Activated gamma-delta T cell treated with anti-CD3 and anti-CD28 coated beads, Interleukin-2, amount 50 U/mL, for 16 hours (primary cell): ENCODE data around the gene OTULINL.

ENCODE experiments used
- DNase-seq: peaks from one replicate; pipeline ENCODE4 v3.0.0-alpha.2; 2020; ENCODE audit warnings: low read depth

Gene OTULINL

DNA sequence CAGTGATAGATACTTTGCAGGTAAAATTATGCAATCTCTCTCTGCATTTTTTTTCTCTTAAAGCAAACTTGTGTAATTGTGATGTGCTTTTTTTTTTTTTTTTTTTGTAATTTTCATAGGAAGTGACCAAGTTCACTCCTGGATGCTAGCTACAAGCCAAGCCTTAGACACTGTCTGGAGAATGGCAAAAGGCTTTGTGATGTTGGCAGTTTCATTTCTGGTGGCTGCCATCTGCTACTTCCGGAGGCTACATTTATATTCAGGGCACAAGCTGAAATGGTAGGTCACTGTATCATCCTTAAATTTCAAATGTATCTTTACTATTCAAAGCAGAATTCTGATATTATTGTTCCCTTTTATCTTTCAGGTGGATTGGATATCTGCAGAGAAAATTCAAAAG is 19.3 kb downstream of the OTULINL start:
- DNase-seq, result no peak

DNA sequence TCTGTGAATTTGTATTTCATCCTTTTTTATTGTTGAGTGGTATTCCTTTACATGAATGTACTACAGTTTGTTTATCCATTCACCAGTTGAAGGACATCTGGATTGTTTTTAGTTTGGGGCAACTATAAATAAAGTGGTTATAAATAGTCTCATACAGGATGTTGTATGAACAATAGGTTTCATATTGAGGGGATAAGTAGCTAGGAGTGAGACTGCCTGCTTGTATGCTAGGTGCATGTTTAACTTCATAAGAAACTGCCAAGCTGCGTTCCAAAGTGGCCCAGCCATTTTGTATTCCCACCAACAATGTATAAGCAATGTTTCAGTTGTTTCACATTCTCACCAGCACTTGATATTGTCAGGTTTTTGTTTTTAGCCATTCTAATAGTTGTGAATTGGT is 21.5 kb downstream of the OTULINL start:
- DNase-seq, result no peak

DNA sequence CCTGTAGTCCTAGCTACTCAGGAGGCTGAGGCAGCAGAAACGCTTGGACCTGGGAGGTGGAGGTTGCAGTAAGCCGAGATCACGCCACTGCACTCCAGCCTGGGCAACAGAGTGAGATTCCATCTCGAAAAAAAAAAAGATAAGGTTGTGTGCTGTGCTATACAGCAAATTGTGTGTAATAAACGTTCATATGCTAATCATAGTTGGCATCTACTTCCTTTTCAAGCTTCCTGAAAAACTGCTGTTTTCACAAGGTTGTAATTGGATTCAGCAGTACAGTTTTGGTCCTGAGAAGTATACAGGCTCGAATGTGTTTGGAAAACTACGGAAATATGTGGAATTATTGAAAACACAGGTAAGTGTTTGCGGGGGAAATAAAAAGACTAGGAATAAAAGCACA is 25.5 kb downstream of the OTULINL start:
- DNase-seq, result no peak

DNA sequence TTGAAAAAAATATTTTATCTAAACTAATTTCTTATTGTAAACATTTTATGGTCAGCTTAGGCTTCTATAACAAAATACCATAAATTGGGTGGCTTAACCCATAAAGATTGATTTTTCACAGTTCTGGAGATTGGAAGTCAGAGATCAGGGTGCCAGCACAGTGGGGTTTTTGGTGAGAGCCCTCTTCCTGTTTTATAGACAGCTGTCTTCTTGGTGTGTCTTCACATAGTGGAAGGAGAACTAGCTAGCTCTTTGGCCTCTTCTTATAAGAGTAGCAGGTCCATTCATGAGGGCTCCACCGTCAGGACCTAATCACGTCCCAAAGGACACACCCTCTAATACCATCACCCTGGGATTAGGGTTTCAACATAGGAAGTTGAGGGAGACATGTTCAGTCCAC is 26.6 kb downstream of the OTULINL start:
- no peak for DNase-seq

DNA sequence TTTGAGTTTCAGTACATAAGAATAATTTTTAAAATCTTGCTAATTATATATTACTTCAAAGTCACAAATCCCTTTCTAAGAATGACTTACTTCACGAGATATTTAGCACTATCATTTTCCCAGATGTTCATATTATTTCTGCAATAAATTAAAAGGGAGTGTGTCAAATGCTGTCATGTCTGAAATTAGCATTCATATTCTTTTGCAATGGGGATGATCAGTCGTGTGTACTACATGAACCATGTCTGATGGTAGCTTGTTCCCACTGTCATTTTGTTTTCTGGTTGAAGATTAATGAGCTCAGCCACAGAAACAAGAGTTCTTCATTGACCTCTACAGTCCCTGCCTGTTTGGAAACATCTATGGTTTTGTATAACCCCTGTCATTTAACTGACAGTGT is 30.1 kb downstream of the OTULINL start:
- DNase-seq, result no peak

DNA sequence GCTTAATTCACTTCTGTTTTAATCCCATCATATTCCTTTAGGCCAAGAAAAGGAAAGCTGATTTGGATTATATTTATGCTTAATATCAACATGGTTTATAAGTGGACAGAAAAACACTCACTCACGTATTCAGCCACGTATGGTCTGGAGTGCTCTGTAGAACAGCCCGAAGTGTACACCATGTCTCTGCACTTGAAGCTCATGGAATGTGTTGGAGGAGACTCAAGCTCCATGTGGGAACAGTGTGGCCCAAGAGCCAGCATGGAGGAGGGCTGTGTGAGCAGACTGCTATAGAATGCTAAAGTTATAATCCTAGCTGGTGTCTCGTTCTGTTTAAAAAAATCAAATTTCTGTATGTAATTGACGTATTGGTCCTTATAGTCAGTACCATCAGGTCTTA is 32.9 kb downstream of the OTULINL start:
- DNase-seq, result no peak

DNA sequence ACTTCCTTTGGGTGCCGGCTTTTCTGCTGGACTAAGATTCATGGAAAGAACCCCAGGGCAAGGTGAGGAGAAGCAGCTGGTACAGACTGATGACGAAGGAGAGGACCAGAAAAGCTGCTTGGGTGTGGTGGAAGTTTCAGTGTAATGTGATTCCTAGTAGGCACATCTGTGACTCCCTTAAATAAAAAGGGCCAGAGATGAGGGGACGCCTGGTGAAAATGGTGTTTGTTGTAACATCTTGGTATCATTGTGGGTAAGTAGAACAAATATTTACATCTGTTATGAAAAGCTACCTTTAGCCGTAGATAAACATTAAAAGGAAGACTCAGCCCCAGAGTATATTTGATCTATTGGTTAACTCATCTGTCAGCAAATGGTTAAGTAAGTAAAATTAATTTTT is 33.8 kb downstream of the OTULINL start:
- DNase-seq, result no peak

DNA sequence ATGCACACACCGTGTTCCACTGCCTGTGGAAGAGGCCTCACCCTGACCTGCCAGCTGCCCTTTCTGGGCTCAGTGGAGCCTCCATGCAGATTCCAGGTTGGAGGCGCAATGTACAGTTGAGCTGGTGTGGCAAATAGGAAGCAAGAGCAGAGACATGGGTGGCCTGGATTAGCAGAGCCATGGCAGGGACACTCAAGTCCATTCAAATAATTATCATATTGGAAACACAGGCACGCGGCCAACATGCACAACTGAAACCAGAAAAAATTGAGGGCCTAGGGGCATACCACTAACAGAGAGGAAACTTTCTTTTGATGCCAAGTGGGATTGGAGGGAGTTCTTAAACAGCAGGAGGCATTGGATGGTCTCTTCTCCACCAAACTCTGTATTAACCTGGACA is 35.8 kb downstream of the OTULINL start:
- DNase-seq, result no peak

DNA sequence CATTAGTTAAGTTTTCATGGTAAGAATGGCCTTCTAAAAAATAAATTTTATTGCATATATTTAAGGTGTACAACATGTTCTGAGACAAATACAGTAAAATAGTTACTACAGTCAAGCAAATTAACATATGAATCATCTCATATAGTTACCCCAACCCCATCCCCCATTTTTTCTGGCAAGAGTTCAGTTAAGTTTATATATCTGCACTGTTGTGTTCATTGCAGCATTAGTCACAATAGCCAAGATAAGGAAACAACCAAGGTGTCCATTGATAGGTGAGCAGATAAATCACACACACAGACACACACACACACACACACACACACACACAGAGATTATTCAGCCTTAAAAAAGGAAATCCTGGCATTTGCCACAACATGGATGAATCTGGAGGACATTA is 45.7 kb downstream of the OTULINL start:
- DNase-seq, result no peak

DNA sequence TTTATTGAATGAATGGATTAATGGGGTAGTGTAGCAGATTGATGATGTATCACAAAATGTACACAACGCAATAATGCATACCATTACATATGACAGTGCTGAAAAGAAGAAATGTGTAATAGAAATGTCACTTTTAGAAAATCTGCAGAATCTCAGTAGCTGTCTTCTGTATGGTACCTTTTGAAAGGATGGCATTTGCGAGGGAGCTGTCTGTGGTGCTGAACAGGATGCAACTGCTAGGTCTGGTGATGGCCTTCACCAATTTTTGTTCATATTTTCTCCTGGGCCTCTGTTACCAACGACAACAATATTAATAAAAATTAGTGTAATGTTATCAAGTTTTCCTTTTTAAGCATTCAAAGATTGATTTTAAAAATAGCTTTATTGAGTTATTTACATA is 46.8 kb downstream of the OTULINL start:
- DNase-seq, result peak; percentile 28

DNA sequence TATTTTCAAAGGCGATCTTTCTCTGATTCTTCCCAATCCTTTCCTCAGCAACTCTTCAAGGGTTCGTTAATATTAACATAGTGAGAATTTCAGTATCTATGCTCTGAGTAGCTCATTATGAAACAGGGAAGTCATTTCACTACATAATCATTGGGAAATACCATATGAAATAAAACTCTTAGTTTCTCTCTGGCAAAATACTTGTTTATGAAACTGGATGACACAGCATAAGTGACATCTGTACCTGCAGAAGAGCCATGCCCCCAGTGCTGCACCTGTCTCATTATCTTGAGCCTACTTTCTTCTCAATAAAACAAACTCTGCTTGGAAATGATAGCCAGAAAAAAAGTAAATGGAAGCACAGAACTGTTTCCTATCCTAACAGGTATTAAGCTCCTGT is 49.1 kb downstream of the OTULINL start:
- DNase-seq, result no peak

DNA sequence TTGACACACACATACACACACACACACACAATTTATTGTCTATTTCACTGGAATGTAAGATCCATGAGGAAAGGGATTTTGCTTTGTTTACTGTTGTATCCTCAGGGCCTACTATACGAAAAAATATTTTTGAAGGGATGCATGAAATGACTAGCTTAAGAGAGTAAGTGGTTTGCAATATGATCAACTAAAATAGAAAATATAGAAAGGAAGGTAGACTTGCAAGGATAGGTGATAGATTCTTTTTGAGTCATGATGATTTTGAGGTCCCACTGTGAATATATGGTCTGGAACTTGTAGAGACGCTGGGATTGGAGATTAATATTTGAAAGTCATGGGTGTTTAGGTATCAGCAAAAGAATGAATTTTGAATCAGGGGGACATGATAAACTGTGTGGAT is 54.1 kb downstream of the OTULINL start:
- DNase-seq, result no peak

DNA sequence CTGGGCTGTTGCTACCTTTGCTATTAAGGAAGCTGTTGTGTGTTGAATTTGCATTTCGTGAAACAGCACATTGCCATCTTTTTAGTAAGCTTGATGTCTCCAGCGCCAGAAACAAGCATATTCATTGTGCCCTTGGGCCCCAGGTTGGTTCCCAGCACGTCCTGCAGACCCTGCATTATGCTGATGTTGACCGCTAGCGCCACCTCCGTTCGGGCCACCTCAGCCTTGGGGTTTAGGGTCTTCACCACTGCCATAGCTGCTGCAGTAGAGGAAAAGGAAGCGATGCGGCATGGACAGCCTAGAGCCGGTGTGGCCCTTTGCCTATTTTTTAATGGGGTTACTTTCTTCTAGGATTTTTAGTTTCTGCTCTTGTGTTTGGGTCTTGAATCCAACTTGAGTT is 59.2 kb downstream of the OTULINL start:
- no peak for DNase-seq

DNA sequence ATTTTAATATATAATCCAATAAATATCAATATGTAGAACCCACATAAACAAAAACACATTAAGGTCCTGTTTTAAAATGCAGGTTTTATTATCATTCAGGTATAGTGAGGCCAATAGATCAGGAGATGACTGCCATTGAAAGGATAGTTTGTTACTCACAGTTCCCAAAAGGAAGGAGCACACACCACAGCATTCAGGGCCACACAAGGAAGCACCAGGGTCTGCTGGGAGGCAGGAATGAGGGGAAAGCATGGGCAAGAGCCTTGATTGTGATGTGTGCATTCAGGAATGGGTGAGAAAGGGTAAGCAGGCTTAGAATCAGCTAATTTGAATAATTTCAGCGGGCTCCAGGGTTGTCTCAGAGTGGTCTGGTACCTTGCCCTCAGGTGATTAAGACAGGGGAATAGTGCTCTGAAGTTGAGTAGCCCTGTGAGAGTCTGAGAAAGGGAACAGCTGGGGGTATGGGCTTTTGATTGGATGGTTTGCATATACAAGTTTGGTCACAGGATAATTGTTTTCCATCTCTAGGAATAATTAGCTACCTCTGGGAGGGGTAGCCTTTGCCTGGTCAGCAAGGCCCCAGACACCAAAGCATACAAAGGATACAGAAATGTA is 63.1 kb downstream of the OTULINL start:
- DNase-seq, result no peak

DNA sequence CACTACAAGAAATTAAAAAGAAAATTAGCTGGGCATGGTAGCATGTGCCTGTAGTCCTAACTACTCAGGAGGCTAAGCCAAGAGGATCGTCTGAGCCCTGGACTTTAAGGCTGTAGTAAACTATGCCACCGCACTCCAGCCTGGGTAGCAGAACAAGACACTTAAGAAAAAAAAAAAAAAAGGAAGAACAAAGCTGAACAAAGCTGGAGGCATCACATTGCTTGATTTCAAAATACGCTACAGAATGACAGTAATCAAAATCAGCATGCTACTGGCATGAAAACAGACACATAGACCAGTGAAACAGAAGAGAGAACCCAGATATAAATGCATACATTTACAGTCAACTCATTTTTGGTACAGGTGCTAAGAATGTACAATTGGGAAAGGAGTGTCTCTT is 68.5 kb downstream of the OTULINL start:
- no peak for DNase-seq

DNA sequence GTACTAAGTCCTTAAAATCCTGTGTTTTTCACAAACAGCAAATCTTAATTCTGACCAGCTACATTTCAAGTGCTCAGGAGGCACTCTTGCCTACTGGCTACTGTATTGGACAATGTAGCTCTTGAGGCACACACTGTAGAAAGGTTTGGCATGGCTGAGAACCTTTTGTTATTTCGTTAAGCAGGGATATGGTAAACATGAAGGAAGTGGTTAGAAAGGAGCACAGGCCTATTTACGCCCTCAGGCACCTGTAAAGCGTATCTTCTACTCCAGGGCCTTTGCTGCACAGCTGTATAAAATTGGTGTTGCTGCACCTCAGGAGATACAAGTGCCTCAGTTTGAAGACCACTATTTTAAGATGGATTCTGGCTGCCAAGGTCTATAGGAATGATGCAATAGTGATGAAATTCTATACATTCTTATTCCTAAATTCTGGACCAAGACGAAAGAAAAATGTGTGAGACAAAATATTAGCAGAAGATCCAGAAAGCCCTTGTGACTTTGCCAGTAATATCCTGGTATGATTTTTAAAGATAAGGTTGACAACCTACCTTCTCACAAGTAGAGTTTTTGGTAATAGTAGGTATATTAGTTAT is 73.7 kb downstream of the OTULINL start:
- no peak for DNase-seq

DNA sequence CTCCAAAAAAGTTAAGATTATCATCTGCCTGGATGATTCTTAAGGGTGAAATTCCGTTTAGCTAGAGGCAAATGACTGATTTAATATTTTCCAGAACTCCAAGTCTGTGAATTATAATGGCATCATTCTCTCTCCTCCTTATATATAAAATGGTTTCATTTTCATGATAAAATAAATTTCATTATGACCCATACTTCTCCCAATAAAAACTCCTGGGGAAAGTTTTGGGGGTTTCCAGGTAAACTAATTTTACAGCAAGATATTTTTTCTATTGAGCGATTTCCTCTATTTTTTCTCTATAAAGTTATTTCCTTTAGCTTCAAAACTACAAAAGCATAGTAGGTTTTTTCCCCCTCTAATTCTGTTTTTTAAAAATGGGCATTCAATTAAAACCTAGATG is 75.3 kb downstream of the OTULINL start:
- DNase-seq, result no peak

DNA sequence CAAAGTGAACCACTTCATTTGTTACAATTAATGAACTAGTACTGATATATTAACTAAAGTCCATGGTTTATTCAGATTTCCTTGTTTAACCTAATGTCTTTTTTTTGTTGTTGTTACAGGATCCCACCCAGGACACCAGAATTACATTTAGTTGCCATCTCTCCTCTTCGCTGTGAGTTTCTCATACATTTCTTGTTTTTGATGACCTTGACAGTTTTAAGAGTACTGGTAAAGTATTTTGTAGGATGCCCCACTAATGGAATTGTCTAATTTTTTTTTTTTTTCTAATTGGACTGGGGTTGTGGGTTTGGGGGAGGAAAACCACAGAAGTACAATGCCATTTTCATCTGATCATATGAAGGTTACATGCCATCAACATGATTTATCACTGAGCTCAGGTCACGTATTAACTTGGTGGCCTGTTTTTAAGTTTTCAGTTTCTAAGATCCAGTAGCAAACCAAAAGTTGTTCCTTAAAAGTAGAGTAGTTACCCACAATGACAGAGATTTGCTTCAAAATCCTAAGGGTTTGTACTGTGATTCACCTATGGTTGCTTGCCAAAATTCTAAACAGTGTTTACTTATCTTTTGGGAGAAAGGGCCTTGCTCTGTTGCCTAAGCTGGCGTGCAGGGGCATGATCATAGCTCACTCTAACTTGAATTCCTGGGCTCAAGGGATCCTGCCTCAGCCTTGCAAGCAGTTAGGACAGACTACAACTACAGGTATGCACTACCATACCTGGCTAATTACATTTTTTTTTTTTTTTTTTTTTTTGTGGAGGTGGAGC is 78.4 kb downstream of the OTULINL start:
- no peak for DNase-seq

DNA sequence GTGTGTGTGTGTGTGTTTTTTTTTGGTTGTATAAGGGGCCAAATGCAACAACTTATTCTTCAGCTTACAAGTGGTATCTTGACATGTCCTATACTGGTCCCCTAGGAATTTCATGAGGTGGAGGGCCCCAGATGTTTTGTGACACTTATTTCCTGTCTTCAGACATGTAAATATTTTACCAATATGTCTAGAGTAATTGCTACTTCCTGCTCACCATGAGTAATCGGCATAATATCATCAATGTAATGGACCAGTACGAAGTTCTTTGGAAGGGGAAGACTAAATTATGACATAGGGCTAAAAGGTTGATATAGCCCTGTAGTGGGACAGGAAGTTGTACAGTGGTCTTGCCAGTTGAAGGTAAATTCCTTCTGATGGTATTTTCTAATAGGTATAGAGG is 79.2 kb downstream of the OTULINL start:
- no peak for DNase-seq
